ENCODE data around the gene RABL3.
A peak's percentile ranks its signal among the peaks of the same experiment; 100 is the strongest.
"Not testable (repeated sequence)": the region's sequence is repeated elsewhere in the genome, so short reads cannot be mapped to it uniquely, and the experiment has no call there.

The RABL3 gene, protein sequence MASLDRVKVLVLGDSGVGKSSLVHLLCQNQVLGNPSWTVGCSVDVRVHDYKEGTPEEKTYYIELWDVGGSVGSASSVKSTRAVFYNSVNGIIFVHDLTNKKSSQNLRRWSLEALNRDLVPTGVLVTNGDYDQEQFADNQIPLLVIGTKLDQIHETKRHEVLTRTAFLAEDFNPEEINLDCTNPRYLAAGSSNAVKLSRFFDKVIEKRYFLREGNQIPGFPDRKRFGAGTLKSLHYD

DNA sequence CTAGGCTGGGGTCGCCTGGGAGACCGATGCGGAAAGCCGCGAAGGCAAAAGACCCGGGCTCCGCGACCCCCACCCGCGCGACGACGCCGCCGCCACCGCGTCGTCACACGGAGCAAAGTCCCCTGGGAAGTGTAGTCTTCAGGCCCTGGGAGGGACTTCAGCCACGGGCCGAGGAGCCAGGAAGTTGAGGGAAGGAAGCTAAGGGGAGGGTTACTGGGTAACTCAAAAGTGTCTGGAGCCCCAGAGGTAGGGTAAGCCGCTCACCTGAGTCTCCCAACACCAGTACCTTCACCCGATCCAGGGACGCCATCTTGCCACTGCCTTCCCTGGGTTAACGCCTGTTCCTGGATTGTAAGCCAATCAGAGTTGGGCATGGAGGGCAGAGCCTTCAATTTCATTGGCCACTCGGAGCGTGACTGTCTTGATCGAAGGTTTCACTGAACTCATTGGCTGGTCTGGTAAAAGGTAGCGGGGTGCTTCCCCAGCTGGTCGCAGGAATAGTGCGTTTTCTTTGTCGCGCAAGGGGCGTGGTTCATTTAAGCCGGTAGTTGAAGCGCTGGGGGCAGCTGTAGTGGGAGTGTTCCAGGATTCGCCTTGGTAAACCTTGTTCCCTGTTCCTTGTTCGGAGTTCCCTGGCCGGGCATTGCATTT lies at the start of gene RABL3, which contains the start of gene GTF2E1:
Gene RABL3, minus strand, starts transcription at position 319 of the 651 bp plus-strand sequence. Its CDS starts 9 bp downstream, at position 310.
Gene GTF2E1, plus strand, starts transcription at position 547 of the 651 bp plus-strand sequence. CDS start 7,809 bp downstream, outside the sequence.
- peak within 1 kb of the TSS; percentile 77 to 99 (median 96) for H3K27ac ChIP-seq
- H3K4me3 ChIP-seq = peak within 1 kb of the TSS; percentile 75 to 92 (median 83)

DNA sequence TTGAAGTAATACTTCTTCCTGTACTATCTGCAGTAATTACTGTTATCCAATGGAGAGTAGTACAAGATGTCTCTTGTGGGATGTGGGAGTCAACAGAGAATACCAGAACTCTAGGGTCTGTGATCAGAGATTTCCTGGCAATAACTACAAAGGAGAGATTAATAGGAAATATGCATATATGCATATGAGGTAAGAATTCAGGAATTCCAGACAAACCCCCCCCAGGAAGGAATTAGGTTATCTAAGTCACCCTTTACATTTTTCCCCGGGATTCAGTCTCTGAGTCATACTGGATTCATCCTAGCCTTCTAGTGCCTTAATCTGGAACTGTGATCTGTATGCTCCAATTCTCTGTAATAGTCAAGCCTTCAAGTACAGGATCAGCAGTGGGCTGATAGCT lies 49.6 kb upstream of the RABL3 start:
- H3K4me3 ChIP-seq = no peak overlapping the region
- H3K27ac ChIP-seq = no peak overlapping the region

DNA sequence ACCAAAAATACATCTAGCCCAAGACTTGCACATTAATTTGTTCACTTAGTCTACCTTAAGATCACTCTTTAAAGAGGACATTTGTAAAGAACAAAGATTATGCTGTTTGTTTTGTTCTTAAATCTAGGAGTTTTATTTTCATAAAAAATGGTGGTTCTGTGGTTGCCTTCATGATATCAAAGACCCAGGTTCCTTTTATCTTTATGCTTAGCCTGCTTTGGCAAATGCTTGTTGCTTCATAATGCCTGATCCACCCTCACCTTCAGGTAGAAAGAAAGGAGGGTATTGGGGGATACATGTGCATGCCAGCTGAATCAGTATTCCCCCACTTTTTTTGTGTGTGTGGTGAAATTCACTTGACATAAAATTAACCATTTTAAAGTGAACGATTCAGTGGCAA lies 48.7 kb upstream of the RABL3 start:
- no peak overlapping the region for H3K4me3 ChIP-seq
- no peak overlapping the region for H3K27ac ChIP-seq

DNA sequence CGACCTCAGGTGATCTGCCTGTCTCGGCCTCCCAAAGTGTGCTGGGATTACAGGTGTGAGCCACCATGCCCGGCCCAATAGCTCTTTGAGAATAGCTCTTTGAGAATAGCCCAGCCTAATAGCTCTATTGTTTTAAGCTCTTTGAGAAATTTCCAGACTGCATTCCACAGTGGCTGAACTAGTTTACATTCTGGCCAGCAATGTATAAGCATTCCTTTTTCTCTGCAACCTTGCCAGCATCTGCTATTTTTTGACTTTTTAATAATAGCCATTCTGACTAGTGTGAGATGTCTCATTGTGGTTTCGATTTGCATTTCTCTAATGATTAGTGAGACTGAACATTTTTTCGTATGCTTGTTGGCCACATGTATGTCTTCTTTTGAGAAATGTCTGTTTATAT lies 43.5 kb upstream of the RABL3 start:
- H3K27ac ChIP-seq, H3K4me3 ChIP-seq: not testable (repeated sequence)

DNA sequence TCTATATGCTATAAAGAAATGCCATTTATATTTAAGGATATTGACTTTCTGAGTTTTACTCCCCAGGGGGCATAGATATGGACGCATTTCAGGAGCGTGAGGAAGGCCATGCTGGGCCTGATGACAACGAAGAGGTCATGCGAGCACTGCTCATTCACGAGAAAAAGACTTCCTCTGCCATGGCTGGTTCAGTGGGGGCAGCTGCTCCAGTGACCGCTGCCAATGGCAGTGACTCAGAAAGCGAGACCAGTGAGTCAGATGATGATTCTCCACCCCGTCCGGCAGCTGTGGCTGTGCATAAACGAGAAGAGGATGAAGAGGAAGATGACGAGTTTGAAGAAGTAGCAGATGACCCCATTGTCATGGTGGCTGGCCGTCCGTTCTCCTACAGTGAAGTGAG lies 38.7 kb upstream of the RABL3 start:
- no peak overlapping the region for H3K4me3 ChIP-seq
- no peak overlapping the region for H3K27ac ChIP-seq

DNA sequence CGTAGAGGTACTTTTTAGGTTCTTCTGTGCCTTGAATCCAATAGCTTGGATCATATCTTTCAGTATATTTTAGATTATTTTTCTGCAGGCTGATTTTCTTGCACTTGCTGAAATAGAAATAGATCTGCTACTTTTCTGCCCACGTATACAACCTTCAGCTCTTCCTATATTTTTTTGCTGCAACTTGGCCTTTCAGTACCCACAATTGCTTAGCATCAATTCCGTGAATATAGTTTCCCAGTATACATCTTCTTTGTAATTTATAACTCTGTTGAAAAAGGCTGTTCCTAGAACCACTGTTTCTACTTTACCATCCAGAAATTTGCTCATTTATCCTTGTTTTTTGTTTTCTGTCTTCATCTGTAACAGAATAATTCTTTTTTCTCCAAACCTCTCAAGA lies 36.5 kb upstream of the RABL3 start:
- no peak overlapping the region for H3K4me3 ChIP-seq

DNA sequence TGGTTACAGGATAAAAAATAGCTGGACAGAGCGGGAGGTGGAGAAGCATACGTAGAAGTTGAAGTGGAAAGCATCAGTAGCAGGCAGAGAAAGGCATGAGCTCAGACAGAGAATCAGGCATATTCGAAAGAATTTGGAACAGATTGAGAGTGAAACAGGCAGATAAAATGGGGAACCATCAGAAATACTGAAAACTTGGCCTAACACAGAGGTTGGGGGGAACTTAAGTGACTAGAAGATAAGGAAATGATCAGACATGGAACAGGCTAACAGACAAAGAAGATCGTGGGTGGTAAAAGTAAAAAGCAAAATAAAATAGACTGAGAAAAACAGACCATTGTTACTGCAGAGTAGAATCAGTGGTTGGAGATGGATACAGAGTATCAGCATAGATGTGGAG lies 33.1 kb upstream of the RABL3 start:
- Histone ChIP-seq H3K27ac (no peak overlapping the region), H3K4me3 (no peak overlapping the region)

More for the DNA sequence above, 36.5 kb upstream of the RABL3 start:
- no peak overlapping the region for H3K27ac ChIP-seq

DNA sequence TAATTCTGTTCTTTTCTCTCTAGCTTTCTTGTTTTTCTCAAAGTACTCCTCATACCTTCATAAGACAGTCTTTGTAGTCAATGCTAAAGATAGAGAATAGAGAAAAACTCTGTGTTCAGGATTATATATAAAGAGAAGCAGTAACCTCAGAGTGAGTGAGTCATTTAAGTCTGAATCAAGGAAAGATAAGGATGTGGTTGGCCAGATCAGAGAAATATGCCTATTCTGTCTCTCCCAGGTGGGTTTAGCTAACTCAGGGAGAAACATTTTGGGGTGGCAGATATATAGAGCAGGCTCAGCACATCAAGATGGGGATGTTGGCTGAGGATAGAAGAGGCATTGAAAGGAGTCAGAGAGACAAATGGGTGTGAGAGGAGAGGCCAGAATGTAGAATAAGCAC lies 31.6 kb upstream of the RABL3 start:
- Histone ChIP-seq H3K27ac (no peak overlapping the region), H3K4me3 (no peak overlapping the region)

DNA sequence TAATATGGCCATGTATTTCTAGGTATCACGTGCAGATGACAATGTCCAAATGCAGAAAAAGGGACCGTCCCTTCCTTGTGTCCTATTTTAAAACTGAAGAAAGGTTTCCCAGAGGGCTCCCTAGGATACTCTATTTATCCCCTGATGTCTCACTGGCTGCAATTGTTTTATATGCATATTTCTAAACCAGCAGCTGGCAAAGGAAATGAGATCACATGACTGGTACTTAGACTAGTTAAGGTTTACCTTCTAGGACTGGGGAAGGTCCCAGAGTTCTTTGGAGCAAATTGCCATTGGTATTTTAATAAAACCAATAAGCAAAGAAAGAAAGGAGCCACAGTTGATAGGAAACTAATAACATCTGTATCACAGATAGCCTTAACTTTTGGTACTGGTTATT lies 29.8 kb upstream of the RABL3 start:
- Histone ChIP-seq H3K4me3 (no peak overlapping the region), H3K27ac (no peak overlapping the region)

DNA sequence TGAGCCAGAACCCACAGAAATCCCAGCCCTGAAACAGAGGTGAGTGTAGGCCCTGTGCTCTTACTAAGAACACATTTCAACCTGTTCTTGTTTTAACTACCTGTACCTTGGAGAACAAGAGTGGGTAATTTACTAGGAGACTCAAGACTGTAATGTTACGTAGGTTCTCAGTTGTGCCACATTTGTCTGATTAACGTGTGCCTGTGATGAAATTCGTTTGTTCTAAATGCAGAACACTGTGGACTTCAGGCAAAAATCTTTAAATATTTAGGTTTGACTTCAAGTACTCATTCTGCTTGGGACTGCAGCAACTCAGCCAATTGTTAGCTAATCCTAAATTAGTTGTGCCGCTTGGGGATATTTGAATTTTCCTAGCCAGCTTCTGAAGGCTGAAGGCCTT lies 28.6 kb upstream of the RABL3 start:
- Histone ChIP-seq H3K27ac (no peak overlapping the region), H3K4me3 (no peak overlapping the region)

DNA sequence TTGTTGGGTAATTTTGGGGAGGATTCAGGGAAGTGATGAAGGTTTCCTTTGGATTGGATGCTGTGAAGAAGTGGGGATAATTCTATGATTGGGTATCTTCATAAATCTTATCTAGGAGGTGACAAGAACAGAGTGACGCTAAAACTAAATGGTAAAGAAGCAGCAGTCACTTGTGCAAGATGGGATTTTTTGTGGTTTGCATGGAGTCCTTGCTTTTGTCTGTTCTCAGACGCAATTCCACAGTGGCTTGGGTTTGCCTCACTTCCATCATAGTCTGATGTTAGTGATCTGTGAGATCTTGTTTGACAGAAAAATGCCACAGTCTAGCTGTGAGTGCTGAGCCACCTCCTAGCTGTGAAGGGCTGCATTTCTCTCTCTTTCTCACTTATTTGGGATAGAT lies 27.1 kb upstream of the RABL3 start:
- Histone ChIP-seq H3K27ac (no peak overlapping the region), H3K4me3 (no peak overlapping the region)

DNA sequence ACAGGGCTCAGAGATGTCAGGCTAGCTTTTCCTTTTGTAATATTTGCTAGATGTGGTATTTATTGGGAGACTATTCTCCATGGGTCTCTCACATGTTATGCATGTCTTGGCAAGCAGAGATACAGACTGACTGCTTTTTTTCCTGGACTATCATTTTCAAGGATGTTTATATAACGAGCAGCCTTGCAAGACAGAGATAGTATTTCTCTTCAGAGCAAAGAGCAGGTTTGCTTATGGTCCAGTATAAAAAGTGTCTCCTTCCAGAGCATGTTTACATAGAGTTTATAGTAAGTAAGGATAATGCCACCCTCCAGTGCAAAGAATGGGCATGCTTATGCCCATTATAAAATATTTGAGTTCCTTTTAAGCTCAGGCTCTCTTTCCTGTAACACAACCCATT lies 24.8 kb upstream of the RABL3 start:
- no peak overlapping the region for H3K4me3 ChIP-seq
- H3K27ac ChIP-seq = no peak overlapping the region

DNA sequence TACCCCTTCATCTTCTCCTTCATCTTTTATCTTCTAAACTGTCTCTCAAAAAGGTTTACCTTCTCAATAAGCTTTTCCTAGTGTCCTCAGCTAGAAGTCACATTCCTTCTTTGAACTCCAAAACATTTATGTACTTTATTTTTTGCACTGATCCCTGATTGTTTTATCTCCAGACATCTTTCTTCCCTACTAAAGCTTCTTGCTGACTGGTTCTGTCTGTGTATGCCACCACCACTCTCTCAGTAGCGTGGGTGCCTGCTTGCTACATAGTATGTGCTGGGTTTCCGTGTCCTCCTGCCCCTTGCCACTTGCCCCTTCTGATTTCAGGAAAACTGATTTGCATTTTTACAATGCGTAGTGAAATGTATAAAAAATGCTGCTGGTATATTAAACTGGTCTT lies 24.3 kb upstream of the RABL3 start:
- no peak overlapping the region for H3K27ac ChIP-seq
- H3K4me3 ChIP-seq = no peak overlapping the region

DNA sequence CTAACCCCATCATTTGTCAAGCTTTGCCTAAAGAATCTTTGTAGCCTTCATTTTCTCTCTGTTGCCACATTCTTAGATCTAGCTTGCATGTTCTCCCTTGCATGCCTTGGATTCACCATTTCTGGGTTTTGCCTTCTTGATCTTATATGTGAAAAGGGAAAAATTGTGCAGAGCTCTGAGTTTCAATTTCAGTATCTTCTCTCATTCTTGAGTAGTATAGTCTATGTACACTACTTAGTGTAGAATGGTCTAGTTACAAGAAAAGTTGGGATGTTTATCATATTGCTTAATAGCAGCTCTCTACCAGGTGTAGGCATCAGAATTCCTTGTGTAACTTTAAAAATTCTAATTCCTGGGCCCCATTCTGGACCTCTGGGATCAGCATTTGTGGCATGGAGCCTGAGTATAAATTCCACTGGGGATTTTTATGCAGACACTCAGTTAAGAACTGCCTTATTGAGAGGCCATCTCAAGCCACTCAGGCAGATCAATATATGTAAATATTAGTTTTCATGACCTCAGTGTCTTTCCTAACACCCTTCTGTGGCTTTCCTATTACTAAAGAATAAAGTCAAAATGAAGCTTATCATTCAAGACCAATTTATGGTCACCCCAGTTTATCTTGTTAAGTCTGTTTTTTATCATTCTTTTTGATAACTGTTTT lies 23.6 kb upstream of the RABL3 start:
- H3K27ac ChIP-seq = no peak overlapping the region
- no peak overlapping the region for H3K4me3 ChIP-seq

DNA sequence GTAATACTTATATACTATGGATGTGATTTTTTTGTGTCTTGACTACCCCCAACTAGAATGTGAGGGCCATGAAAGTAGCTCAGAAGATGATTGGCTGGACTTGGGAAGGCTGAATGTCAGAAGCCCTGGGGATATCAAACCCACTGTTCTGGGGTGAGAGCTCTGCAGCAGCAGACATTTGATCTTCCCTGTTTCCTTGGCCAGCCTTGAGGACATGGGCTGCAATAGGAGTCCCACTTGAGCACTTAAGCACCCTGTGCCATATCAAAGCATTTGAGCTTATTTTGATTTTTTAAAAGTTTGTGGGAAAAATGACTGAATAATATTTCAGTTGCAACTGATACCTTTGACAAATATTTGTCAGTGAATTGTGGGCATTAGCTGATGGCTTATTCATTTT lies 21.9 kb upstream of the RABL3 start:
- H3K27ac ChIP-seq = no peak overlapping the region
- no peak overlapping the region for H3K4me3 ChIP-seq

DNA sequence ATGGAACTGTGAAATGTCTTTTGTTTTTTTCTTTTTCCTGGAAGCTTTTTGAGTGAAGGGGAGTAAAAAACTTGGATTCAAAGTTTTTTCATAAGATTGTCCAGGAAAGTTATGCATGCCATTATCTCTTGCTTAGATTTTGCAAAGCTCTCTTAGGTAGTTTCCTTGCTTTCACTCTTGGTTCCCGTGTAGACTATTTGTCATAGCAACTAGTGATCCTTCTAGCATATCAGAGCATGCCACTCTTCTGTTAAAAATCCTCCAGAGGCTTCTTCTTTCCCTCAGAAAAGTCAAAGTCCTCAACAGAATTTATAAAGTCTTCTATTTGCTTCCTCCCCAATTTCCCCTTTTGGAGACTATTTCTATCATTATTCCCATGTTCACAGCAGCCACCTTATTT lies 21.3 kb upstream of the RABL3 start:
- no peak overlapping the region for H3K4me3 ChIP-seq

DNA sequence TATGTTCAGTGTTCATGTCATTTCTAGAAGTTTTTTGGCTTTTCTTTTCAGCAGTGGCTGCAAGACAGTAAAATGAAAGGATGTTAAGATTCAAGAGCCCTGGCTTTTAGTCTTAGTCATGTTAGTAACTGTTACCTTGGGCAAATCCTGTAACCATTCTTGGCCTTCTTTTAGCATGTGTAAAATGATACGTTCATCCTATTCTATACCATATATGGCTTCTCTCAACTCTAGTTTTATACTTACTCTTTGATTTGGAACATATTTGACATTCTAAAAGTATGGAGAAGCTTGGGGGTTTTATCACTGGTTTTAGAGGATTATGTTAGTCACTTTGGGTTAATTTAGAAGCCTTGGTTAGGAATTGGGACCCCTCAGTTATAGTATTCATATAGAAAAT lies 20.3 kb upstream of the RABL3 start:
- Histone ChIP-seq H3K4me3 (no peak overlapping the region), H3K27ac (no peak overlapping the region)

More for the DNA sequence above, 21.3 kb upstream of the RABL3 start:
- H3K27ac ChIP-seq = no peak overlapping the region

DNA sequence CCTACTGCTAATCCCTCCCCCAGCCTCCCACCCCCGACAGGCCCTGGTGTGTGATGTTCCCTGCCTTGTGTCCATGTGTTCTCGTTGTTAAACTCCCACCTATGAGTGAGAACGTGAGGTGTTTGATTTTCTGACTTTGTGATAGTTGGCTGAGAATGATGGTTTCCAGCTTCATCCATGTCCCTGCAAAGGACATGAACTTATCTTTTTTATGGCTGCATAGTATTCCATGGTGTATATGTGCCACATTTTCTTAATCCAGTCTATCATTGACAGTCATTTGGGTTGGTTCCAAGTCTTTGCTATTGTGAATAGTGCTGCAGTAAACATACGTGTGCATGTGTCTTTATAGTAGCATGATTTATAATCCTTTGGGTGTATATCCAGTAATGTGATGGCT lies 16.2 kb upstream of the RABL3 start:
- not testable (repeated sequence) for H3K27ac ChIP-seq, H3K4me3 ChIP-seq

DNA sequence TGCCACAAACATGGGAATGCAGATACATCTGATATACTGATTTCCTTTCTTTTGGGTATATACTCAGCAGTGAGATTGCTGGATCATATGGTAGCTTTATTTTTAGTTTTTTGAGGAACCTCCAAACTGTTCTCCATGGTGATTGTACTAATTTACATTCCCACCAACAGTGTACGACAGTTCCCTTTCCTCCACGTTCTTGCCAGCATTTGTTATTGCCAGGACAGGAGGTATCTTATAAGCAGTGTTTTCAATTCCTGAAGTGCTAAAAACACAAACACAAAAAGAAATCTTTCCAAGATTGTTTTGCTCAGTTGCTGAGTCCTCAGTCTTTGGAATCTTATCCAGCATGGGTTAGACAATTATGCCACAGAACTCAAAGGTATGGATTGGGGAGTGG lies 13.7 kb upstream of the RABL3 start:
- Histone ChIP-seq H3K4me3 (no peak overlapping the region), H3K27ac (no peak overlapping the region)

DNA sequence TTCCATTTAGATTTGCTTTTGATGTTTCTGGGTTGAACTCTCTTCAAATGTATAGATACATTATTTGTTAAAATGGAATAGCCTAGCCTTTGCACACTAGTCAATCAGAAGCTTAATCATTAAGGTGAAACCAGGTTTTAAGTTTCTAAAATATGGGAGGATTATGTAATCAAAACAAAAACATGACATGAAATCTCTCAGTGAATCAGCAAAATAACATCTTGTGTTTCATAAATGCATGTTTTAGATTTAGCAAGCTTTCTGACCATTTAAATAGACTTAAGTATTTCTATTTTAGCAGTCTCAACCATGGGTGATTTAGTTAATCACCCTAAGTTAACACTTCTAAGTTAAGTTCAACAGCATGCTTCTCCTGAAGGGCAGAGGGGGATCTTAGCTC lies 11.5 kb upstream of the RABL3 start:
- Histone ChIP-seq H3K27ac (no peak overlapping the region), H3K4me3 (no peak overlapping the region)

DNA sequence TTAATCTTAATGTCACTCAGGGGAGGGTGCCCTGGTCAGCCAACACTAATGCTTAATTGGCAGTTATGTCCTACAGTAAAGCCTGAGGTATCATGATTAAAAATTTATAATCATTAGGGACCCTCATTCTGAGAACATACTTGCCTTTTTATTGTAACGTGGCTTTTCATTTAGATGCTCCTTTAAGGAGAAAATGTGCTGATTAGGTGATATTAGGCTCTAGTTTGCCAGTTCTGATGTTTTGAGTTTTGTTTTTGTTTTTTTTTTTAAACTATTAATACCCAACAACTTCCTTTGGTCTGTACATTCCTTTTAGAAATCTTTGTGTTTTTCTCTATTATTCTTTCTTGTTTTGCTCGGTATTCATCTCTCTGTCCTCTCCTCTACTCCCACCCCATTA lies 10.5 kb upstream of the RABL3 start:
- Histone ChIP-seq H3K4me3 (no peak overlapping the region), H3K27ac (no peak overlapping the region)
